Common myeloid progenitor, CD34-positive (primary cell): Measurements from ENCODE around the gene EPHB4.

Experiments used
- CTCF ChIA-PET: fragments of 350-600 bp; sonication (Branson Sonifier 250); formaldehyde crosslinking; loops from one replicate; lab custom pipeline; 2021; ENCODE audit warnings: antibody characterized with exemption; lab: Charles Lee
- POLR2A ChIA-PET: fragments of 350-600 bp; sonication (Branson Sonifier 250); formaldehyde crosslinking; loops from one replicate; lab custom pipeline; 2021; ENCODE audit warnings: antibody characterized with exemption; lab: Charles Lee
- DNase-seq, 3 donors: peaks; one replicate each; pipeline versions ENCODE4 v3.0.0 to v3.0.0-alpha.2; 2013
- H3K27ac ChIP-seq, 2 experiments: 1 replicate in 1 of 2; 2 replicates in 1 of 2; pipeline ENCODE4 v1.7.0; 2013; ENCODE audit warnings: inconsistent platforms in 2 of 2, low read length in 2 of 2, mild to moderate bottlenecking in 2 of 2, low read depth in 1 of 2, moderate library complexity in 1 of 2; ENCODE audit not compliant: severe bottlenecking in 2 of 2, insufficient read depth in 1 of 2, poor library complexity in 1 of 2
- H3K27me3 ChIP-seq, 5 experiments: replicated peaks in 2 of 5; 1 replicate in 3 of 5; 2 replicates in 2 of 5; pipeline versions ENCODE4 v1.6.1 to v1.7.0; 2013; ENCODE audit warnings: low read length in 4 of 5, mild to moderate bottlenecking in 2 of 5, moderate library complexity in 2 of 5, inconsistent platforms in 1 of 5; ENCODE audit not compliant: insufficient read depth in 5 of 5, control insufficient read depth in 4 of 5
- H3K36me3 ChIP-seq, 4 experiments: 1 replicate in 2 of 4; 2 replicates in 2 of 4; pipeline versions ENCODE4 v1.6.1 to v1.7.0; 2013; ENCODE audit warnings: low read length in 3 of 4, control low read depth in 1 of 4, mild to moderate bottlenecking in 1 of 4; ENCODE audit not compliant: control insufficient read depth in 4 of 4, insufficient read depth in 4 of 4
- H3K4me1 ChIP-seq, 4 experiments: 1 replicate in 3 of 4; 2 replicates in 1 of 4; pipeline versions ENCODE4 v1.6.1 to v1.7.1; 2013; ENCODE audit warnings: low read length in 3 of 4, mild to moderate bottlenecking in 3 of 4, control low read depth in 1 of 4, inconsistent platforms in 1 of 4, moderate library complexity in 1 of 4; ENCODE audit not compliant: control insufficient read depth in 4 of 4, insufficient read depth in 4 of 4; ENCODE audit errors: control extremely low read depth in 1 of 4
- H3K4me3 ChIP-seq, 7 experiments: 1 replicate in 4 of 7; 2 replicates in 3 of 7; pipeline versions ENCODE4 v1.5.1 to v1.7.0; 2013; ENCODE audit warnings: mild to moderate bottlenecking in 7 of 7, low read length in 6 of 7, moderate library complexity in 6 of 7, inconsistent platforms in 2 of 7, low read depth in 2 of 7, control low read depth in 1 of 7; ENCODE audit not compliant: insufficient read depth in 4 of 7, control insufficient read depth in 1 of 7; ENCODE audit errors: extremely low read depth in 1 of 7
- H3K9me3 ChIP-seq, 5 experiments: 1 replicate in 4 of 5; 2 replicates in 1 of 5; pipeline versions ENCODE4 v1.6.1 to v1.7.1; 2013; ENCODE audit warnings: low read length in 4 of 5, mild to moderate bottlenecking in 2 of 5, inconsistent platforms in 1 of 5, low read depth in 1 of 5, moderate library complexity in 1 of 5; ENCODE audit not compliant: control insufficient read depth in 4 of 5, insufficient read depth in 2 of 5; ENCODE audit errors: control extremely low read depth in 1 of 5
- WGBS: methylation state at CpG from one replicate; pipeline ENCODE4 v1.1.5; 2013; ENCODE audit not compliant: insufficient coverage; 5-methylcytosine and 5-hydroxymethylcytosine counted together

EPHB4 gene

GRCh38 chr7:100781255-100781654, 46.1 kb downstream of the EPHB4 start:
- Histone ChIP-seq H3K4me3 (no peak overlapping the region), H3K36me3 (no peaks in the 10 kb centered on the region), H3K4me1 (peaks cover 0 to 4% (median 0%) of the 10 kb centered on the region in 4 experiments), H3K27me3 (peaks cover 0 to 2% (median 0%) of the 10 kb centered on the region in 5 experiments), H3K27ac (no peak overlapping the region), H3K9me3 (peaks cover 0 to 6% (median 2%) of the 10 kb centered on the region in 5 experiments)
- WGBS = 87% methylated on average over 5 of the region's 7 CpGs
- no peak for DNase-seq
- ChIA-PET POLR2A (interaction anchor here (0.6 kb wide), 1 partner anchor 183 kb away, joined by 3 read pairs; no protein-coding TSS in a partner anchor), CTCF (no interaction called here)

DNA sequence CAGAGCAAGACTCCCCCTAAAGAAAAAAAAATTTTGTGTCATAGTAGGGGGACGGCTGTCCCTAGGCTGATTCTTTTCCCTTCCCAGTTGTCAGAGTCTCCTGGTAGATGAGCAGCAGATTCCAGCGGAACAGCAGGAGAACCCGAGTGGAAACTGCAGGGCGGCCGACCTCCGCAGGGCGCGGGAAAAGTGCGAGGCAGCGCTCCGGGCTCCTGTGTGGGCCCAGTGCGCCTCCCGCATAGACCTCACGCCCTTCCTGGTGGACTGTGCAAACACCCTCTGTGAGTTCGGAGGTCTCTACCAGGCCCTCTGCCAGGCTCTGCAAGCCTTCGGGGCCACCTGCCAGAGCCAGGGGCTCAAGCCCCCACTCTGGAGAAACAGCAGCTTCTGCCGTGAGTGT, 48.0 kb downstream of the EPHB4 start:
- ChIA-PET POLR2A (no interaction called here), CTCF (no interaction called here)
- peaks cover 0 to 3% (median 0%) of the 10 kb centered on the region in 5 experiments for H3K9me3 ChIP-seq

DNA sequence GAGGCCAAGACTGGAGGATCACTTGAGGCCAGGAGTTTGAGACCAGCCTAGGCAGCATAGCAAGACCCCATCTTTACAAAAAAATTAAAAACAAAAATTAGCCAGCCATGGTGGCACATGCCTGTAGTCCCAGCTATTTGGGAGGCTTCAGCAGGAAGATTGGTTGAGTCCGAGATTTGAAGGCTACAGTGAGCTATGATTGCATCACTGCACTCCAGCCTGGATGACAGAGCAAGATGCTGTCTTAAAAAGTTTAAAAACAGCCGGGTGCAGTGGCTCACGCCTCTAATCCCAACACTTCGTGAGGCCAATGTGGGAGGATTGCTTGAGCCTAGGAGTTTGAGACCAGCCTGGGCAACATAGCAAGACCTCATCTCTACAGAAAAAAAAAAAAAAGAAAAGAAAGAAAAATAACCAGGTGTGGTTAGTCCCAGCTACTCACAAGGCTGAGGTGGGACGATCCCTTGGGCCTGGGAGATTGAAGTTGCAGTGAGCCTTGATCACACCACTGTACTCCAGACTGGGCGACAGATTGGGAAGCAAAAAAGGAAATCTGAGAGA, 49.2 kb downstream of the EPHB4 start:
- no peaks in the 10 kb centered on the region for H3K4me1 ChIP-seq
- H3K27me3 ChIP-seq = peaks cover 0 to 2% (median 0%) of the 10 kb centered on the region in 5 experiments
- 96% methylated on average over 5 of the region's 6 CpGs for WGBS
- ChIA-PET CTCF (interaction anchor here (1.3 to 1.5 kb wide), 2 partner anchors 10 to 14 kb away, joined by 3 to 4 read pairs; no protein-coding TSS in a partner anchor), POLR2A (no interaction called here)
- no peak for DNase-seq
- no peak overlapping the region for H3K27ac ChIP-seq
- H3K9me3 ChIP-seq = no peaks in the 10 kb centered on the region
- no peak overlapping the region for H3K4me3 ChIP-seq
- no peaks in the 10 kb centered on the region for H3K36me3 ChIP-seq

More for the DNA sequence above, 48.0 kb downstream of the EPHB4 start:
- 89% methylated on average over 17 of the region's 17 CpGs for WGBS
- Histone ChIP-seq H3K27ac (no peak overlapping the region), H3K4me1 (no peaks in the 10 kb centered on the region), H3K36me3 (no peaks in the 10 kb centered on the region), H3K27me3 (peaks cover 0 to 2% (median 0%) of the 10 kb centered on the region in 5 experiments), H3K4me3 (no peak overlapping the region)
- no peak for DNase-seq

GRCh38 chr7:100773491-100773890, 53.8 kb downstream of the EPHB4 start:
- Histone ChIP-seq H3K27me3 (peaks cover 0 to 2% (median 0%) of the 10 kb centered on the region in 5 experiments), H3K4me3 (no peak overlapping the region), H3K9me3 (no peaks in the 10 kb centered on the region), H3K36me3 (no peaks in the 10 kb centered on the region), H3K27ac (no peak overlapping the region), H3K4me1 (no peaks in the 10 kb centered on the region)
- 89% methylated on average over 8 of the region's 9 CpGs for WGBS
- ChIA-PET CTCF (interaction anchor here (0.7 to 2.0 kb wide), 3 partner anchors 12 to 23 kb away, joined by 3 to 4 read pairs (median 4); no protein-coding TSS in a partner anchor), POLR2A (interaction anchor here (0.5 kb wide), 1 partner anchor 83 kb away, joined by 3 read pairs; no protein-coding TSS in a partner anchor)
- no peak for DNase-seq

- WGBS = 97% methylated on average over 6 of the region's 7 CpGs
- Histone ChIP-seq H3K27ac (no peak overlapping the region), H3K4me1 (no peaks in the 10 kb centered on the region), H3K9me3 (no peaks in the 10 kb centered on the region), H3K27me3 (no peaks in the 10 kb centered on the region), H3K4me3 (no peak overlapping the region), H3K36me3 (no peaks in the 10 kb centered on the region)
- CTCF ChIA-PET = interaction anchor here (0.6 kb wide), 1 partner anchor 1224 kb away, joined by 3 read pairs; no protein-coding TSS in a partner anchor
- DNase-seq = no peak
- POLR2A ChIA-PET = no interaction called here
Observed at GRCh38 chr7:100768784-100769183, 58.5 kb downstream of the EPHB4 start.

DNA sequence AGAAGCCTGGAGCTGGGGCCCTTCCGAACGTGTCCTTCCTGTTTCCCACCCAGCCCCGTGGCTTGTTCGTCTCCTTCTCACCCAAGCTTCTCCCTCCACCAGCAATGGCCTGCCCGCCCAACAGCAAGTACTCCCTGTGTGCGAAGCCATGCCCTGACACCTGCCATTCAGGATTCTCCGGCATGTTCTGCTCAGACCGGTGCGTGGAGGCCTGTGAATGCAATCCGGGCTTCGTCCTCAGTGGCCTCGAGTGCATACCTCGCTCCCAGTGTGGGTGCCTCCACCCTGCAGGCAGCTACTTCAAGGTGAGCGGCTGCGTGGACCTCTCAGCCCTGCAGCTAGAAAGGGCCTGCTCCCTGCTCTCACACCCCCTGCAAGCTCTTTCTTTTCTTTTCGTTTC, 62.1 kb downstream of the EPHB4 start:
- 85% methylated on average over 16 of the region's 16 CpGs for WGBS
- H3K9me3 ChIP-seq = no peaks in the 10 kb centered on the region
- H3K36me3 ChIP-seq = no peaks in the 10 kb centered on the region
- POLR2A ChIA-PET = interaction anchor here (0.9 kb wide), 1 partner anchor 87 kb away, joined by 3 read pairs; no protein-coding TSS in a partner anchor
- CTCF ChIA-PET = interaction anchor here (0.6 to 1.2 kb wide), 2 partner anchors 35 to 126 kb away, joined by 3 to 4 read pairs; no protein-coding TSS in a partner anchor
- no peak overlapping the region for H3K27ac ChIP-seq
- no peaks in the 10 kb centered on the region for H3K4me1 ChIP-seq
- H3K4me3 ChIP-seq = no peak overlapping the region
- no peaks in the 10 kb centered on the region for H3K27me3 ChIP-seq
- DNase-seq = no peak

GRCh38 chr7:100764841-100765240, 62.5 kb downstream of the EPHB4 start:
- no peaks in the 10 kb centered on the region for H3K27me3 ChIP-seq
- POLR2A ChIA-PET = interaction anchor here (0.9 kb wide), 1 partner anchor 87 kb away, joined by 3 read pairs; no protein-coding TSS in a partner anchor
- no peak for DNase-seq
- H3K4me3 ChIP-seq = no peak overlapping the region
- no peak overlapping the region for H3K27ac ChIP-seq
- CTCF ChIA-PET = interaction anchor here (0.6 to 1.8 kb wide), 3 partner anchors 13 to 126 kb away, joined by 3 to 4 read pairs (median 3); no protein-coding TSS in a partner anchor
- H3K36me3 ChIP-seq = no peaks in the 10 kb centered on the region
- H3K4me1 ChIP-seq = no peaks in the 10 kb centered on the region
- no peaks in the 10 kb centered on the region for H3K9me3 ChIP-seq
- WGBS = 93% methylated on average over 10 of the region's 10 CpGs
